A673 (cell line): ENCODE data around the gene BCAT1. TPM values are rescaled to one million over a fixed set of nuclear protein-coding genes. Genes with fewer than 3 reads are reported as not detected.

Experiments used
- BruUV-seq: library from RNA; stranded (reverse); fragments of 400-500 nt; replicated peaks from 2 replicates; lab custom pipeline; 2021; lab: Mats Ljungman, UMichigan
- CTCF ChIA-PET: fragments of 300-600 bp; sonication (Branson Sonifier 250); formaldehyde crosslinking; loops from one replicate; lab custom pipeline; 2022; ENCODE audit warnings: antibody characterized with exemption; lab: Charles Lee
- POLR2A ChIA-PET: fragments of 300-600 bp; sonication (Branson Sonifier 250); formaldehyde crosslinking; loops from one replicate; lab custom pipeline; 2022; ENCODE audit warnings: antibody characterized with exemption; ENCODE audit not compliant: low non-redundant PET; lab: Charles Lee
- DNase-seq: peaks from one replicate; pipeline ENCODE4 v3.0.0-alpha.2; 2015; ENCODE audit warnings: low spot score
- H3K27ac ChIP-seq: fragments of 200-600 bp; sonication (generic); 2 replicates; pipeline ENCODE4 v1.5.1; 2016; ENCODE audit warnings: mixed run types, low read depth, mild to moderate bottlenecking, mixed read lengths, antibody characterized with exemption, low read length; ENCODE audit not compliant: poor library complexity, severe bottlenecking
- H3K27me3 ChIP-seq: fragments of 200-600 bp; sonication (generic); replicated peaks from 2 replicates; pipeline ENCODE4 v1.6.1; 2017; ENCODE audit warnings: mixed run types, low read depth, mild to moderate bottlenecking, mixed read lengths, antibody characterized with exemption, low read length; ENCODE audit not compliant: insufficient read depth, poor library complexity
- H3K36me3 ChIP-seq: fragments of 200-600 bp; sonication (generic); 2 replicates; pipeline ENCODE4 v1.6.1; 2016; ENCODE audit warnings: mixed run types, mild to moderate bottlenecking, mixed read lengths, antibody characterized with exemption, low read length; ENCODE audit not compliant: insufficient read depth, poor library complexity, severe bottlenecking
- H3K4me1 ChIP-seq: fragments of 200-600 bp; sonication (generic); 2 replicates; pipeline ENCODE4 v1.6.1; 2017; ENCODE audit warnings: mixed run types, mild to moderate bottlenecking, mixed read lengths, antibody characterized with exemption, low read length; ENCODE audit not compliant: insufficient read depth, poor library complexity, severe bottlenecking
- H3K4me3 ChIP-seq: fragments of 200-600 bp; sonication (generic); 2 replicates; pipeline ENCODE4 v1.5.1; 2016; ENCODE audit warnings: low read depth, mixed run types, mild to moderate bottlenecking, mixed read lengths, low read length; ENCODE audit not compliant: poor library complexity, severe bottlenecking
- H3K9me3 ChIP-seq: fragments of 200-600 bp; sonication (generic); 2 replicates; pipeline ENCODE4 v1.6.1; 2016; ENCODE audit warnings: mixed run types, low read depth, mild to moderate bottlenecking, mixed read lengths, antibody characterized with exemption, low read length; ENCODE audit not compliant: poor library complexity, severe bottlenecking
- EZH2 ChIP-seq: fragments of 200-600 bp; sonication (generic); IDR thresholded peaks from 2 replicates; pipeline ENCODE4 v1.6.1; 2017; ENCODE audit warnings: borderline replicate concordance, low read depth, mild to moderate bottlenecking, mixed read lengths, antibody characterized with exemption, low read length; ENCODE audit not compliant: poor library complexity, severe bottlenecking
- intact Hi-C: fragments of 100-400 bp; cut with micrococcal nuclease; formaldehyde crosslinking; loops from one replicate; pipeline ENCODE4 v1.10.0; 2022; ENCODE audit not compliant: unreplicated experiment
- total RNA-seq: library from RNA; stranded (reverse); gene quantifications from 2 replicates; pipeline ENCODE4 v1.2.3, GENCODE V29; 2021
- TF ChIP-seq, protein P1 (sequence below): fragments of 300-800, 200-600 bp; sonication (generic); conservative IDR thresholded peaks from 2 replicates; pipeline ENCODE4 v1.5.1; 2017; ENCODE audit warnings: low read depth, mild to moderate bottlenecking, antibody characterized with exemption, low read length, moderate library complexity, mixed read lengths

Gene BCAT1
- total RNA-seq, 1 experiment from 2014 or later: 195 TPM

- no TSS peak for BruUV-seq
- H3K4me3 ChIP-seq: no peak overlapping the region
- intact Hi-C loops: no loop called here
- ChIA-PET POLR2A (no interaction called here), CTCF (no interaction called here)
- peaks cover 30% of the 10 kb centered on the region for H3K27me3 ChIP-seq
- peaks cover 22% of the 10 kb centered on the region for H3K4me1 ChIP-seq
- no peak for TF ChIP-seq EZH2
- TF ChIP-seq, protein P1, sequence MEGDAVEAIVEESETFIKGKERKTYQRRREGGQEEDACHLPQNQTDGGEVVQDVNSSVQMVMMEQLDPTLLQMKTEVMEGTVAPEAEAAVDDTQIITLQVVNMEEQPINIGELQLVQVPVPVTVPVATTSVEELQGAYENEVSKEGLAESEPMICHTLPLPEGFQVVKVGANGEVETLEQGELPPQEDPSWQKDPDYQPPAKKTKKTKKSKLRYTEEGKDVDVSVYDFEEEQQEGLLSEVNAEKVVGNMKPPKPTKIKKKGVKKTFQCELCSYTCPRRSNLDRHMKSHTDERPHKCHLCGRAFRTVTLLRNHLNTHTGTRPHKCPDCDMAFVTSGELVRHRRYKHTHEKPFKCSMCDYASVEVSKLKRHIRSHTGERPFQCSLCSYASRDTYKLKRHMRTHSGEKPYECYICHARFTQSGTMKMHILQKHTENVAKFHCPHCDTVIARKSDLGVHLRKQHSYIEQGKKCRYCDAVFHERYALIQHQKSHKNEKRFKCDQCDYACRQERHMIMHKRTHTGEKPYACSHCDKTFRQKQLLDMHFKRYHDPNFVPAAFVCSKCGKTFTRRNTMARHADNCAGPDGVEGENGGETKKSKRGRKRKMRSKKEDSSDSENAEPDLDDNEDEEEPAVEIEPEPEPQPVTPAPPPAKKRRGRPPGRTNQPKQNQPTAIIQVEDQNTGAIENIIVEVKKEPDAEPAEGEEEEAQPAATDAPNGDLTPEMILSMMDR: no peak
- H3K27ac ChIP-seq: no peak overlapping the region
- H3K36me3 ChIP-seq: no peaks in the 10 kb centered on the region
- H3K9me3 ChIP-seq: no peaks in the 10 kb centered on the region
- no peak for DNase-seq
Observed at GRCh38 chr12:24997496-24997895, 48.6 kb upstream of the BCAT1 start.

- no TSS peak for BruUV-seq
- POLR2A ChIA-PET: no interaction called here
Observed at GRCh38 chr12:24996820-24997219, 47.9 kb upstream of the BCAT1 start.

DNA sequence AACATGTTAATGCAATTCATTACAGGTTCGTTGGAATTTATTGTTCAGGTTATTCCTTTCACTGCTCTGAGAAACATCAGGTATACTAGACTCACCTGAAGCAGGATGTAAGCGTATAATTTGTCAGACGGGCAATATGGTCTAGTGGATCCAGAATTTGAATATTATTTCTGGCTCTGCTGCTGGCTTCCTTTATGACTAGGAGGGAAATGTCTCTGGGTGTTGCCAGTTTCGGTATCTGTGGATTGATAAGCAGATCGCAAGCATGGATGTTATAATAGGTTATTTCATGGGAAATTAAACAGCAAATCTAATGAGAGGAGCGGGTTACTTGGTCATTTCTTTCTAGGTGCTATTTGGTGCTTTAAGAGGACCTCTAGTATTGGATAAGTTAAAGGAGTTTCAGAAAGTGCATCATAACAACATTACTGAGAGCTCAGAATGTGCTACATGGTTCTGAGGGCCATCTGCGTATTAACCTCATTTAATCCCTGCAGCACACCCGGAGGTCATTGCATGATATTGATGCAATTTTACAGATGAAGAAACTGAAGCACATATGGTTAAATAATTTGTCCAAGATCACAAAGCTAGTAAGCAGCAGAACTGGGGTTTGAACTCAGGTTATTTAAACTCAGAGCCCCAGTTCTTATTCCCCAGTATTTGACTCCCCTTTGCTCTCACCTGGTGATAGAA is 47.3 kb upstream of the BCAT1 start:
- Histone ChIP-seq H3K4me3 (no peak overlapping the region), H3K4me1 (peaks cover 22% of the 10 kb centered on the region), H3K9me3 (no peaks in the 10 kb centered on the region), H3K27ac (no peak overlapping the region), H3K36me3 (no peaks in the 10 kb centered on the region), H3K27me3 (peaks cover 25% of the 10 kb centered on the region)
- BruUV-seq: no TSS peak
- CTCF ChIA-PET: no interaction called here
- DNase-seq: no peak
- no peak for TF ChIP-seq EZH2
- TF ChIP-seq, protein P1: no peak
- POLR2A ChIA-PET: no interaction called here
- intact Hi-C loops: no loop called here

More at GRCh38 chr12:24996820-24997219, 47.9 kb upstream of the BCAT1 start:
- Histone ChIP-seq H3K4me1 (peaks cover 22% of the 10 kb centered on the region), H3K27ac (no peak overlapping the region), H3K36me3 (no peaks in the 10 kb centered on the region), H3K4me3 (no peak overlapping the region), H3K27me3 (peaks cover 27% of the 10 kb centered on the region), H3K9me3 (no peaks in the 10 kb centered on the region)
- CTCF ChIA-PET: no interaction called here
- TF ChIP-seq EZH2: no peak
- TF ChIP-seq, protein P1: no peak
- DNase-seq: no peak
- intact Hi-C loops: no loop called here
